GM21447 (cell line): Measurements from ENCODE around the gene ZNF726.
A peak's percentile ranks its signal among the peaks of the same experiment; 100 is the strongest.
"Not testable (repeated sequence)": the region's sequence is repeated elsewhere in the genome, so short reads cannot be mapped to it uniquely, and the experiment has no call there.

ENCODE experiments used
- ATAC-seq: cut with Tn5 transposase; IDR thresholded peaks from one replicate; pipeline ENCODE4 v1.9.1; 2021; ENCODE audit not compliant: unreplicated experiment

ZNF726 gene

GRCh38 chr19:23914402-23915286, at the start of gene ZNF726:
TSS of gene ZNF726 (plus strand) at chr19:23914886. CDS start at chr19:23914995, 109 bp downstream.
- ATAC-seq = peak; percentile 97

DNA sequence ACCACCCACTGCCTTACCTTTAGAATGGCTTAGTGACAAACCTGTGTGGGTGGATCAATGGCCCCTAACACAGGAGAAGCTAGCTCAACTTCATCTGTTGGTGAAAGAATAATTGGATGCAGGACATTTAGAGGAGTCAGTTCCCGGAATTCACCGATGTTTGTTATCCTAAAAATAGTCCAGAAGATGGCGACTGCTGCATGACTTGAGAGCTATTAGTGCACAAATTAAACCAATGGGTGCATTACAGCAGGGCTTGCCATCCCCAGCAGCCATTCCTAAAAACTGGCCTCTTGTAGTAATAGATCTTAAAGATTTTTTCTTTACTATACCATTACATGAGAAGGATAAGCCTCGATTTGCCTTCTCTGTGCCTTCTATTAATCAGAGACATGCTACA, 46.8 kb upstream of the ZNF726 start:
- ATAC-seq = no peak

GRCh38 chr19:23868630-23869029, 46.1 kb upstream of the ZNF726 start:
- ATAC-seq = no peak

- no peak for ATAC-seq
Measured at GRCh38 chr19:23872282-23872919, 42.3 kb upstream of the ZNF726 start.

GRCh38 chr19:23876261-23876660, 38.4 kb upstream of the ZNF726 start:
- ATAC-seq = no peak

DNA sequence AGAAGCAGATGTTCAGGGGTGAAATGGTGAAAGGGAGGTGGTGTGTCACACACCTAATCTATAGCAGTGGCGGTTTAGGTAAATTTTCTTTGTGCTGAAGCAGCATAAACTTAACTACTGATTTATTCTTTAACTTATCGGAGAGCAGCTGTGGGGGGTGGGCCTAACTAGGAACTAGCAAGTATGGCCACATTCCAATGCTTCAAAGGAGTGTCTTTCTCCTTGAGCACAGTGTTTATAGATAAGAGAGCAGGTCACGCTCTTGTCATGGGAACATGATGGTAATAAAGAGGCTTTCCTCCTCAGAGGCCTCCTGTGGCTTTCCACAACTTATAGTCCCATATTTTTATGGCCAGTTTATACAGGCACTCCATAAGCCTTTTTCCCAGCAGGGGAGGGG, 37.9 kb upstream of the ZNF726 start:
- not testable (repeated sequence) for ATAC-seq

- ATAC-seq = no peak
Measured at GRCh38 chr19:23882493-23882892, 32.2 kb upstream of the ZNF726 start.

DNA sequence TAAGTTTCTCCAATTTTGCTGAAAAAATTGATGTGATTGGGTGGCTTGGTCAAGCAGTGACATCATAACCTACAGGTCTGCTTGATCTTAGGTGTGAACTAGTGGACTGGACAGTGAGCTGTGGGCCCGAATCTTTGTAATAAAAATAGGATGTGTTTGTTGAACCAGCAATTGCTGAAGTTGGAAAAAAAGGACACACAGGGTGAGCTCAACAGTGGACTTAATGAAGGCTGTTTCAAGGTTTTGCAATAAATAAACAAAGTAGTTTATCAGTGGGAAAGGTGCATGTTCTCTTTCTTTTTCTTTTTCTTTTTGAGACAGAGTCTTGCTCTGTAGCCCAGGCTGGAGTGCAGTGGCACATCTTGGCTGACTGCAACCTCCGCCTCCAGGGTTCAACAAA, 30.3 kb upstream of the ZNF726 start:
- ATAC-seq = no peak

DNA sequence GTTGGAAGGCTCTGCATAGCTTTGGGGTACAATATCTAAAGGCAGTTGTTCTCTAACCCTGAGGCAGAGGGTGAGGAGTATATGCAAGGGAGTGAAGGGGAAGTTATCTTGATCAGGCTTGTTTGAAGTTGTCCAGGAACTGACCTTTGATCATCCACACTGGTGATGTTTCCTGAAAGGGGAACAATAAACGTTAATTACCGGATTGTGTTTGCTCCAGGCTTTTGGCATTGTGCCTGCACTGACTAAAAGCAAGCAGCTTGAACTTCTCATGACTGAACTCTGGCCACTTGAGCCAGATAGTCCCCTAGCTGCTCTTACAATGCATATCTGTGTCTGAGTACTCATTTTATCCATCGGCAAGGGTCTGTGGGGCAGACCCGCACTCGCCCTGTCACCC, 27.0 kb upstream of the ZNF726 start:
- ATAC-seq = no peak

GRCh38 chr19:23896096-23896495, 18.6 kb upstream of the ZNF726 start:
- ATAC-seq = not testable (repeated sequence)

DNA sequence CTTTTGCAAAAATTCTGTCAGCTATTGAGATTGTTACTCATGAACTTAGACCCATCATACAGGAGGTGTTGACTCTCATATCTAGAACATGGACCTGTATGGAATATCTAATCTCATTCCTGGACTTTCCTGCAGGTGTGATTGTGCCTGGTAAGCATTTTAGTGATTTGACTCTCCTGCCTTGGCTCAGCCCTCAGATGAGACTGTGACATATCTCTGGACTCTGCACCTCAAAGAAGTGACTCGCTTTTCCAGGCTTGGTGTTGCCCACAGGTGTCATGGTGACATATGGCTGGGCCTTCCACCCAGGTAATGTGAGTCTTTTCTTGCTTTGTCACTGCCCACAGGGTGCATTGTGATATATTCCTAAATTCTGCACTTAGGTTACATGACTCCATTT, 17.8 kb upstream of the ZNF726 start:
- no peak for ATAC-seq

- no peak for ATAC-seq
Measured at GRCh38 chr19:23901360-23901759, 13.3 kb upstream of the ZNF726 start.

DNA sequence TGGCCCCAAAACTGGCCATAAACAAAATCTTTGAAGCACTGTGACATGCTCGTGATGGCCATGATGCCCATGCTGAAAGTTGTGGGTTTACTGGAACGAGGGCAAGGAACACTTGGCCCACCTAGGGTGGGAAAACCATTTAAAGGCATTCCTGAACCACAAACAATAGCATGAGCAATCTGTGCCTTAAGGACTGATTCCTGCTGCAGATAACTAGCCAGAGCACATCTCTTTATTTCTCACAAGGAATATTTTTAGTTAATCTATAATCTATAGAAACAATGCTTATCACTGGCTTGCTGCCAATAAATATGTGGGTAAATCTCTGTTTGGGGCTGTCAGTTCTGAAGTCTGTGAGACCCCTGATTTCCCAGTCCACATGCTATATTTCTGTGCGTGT, 10.3 kb upstream of the ZNF726 start:
- ATAC-seq = no peak

DNA sequence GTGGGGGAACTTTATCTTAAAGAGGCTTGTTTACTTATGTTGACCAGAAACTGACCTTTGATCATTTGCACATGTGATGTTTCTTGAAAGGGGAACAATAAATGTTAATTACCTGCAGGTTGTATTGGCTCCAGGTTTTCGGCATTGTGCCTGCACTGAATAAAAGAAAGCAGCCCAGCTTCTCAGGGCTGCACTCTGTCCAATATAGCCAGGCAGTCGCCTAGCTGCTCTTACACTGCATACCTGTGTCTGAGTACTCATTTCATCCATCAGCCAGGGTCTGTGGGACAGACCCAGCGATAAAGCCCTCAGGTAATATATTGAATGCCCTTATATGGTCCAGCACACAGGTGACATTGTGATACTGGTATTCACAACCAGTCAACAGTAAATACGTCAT, 8.9 kb upstream of the ZNF726 start:
- ATAC-seq = no peak

GRCh38 chr19:23906835-23907234, 7.9 kb upstream of the ZNF726 start:
- ATAC-seq = no peak

DNA sequence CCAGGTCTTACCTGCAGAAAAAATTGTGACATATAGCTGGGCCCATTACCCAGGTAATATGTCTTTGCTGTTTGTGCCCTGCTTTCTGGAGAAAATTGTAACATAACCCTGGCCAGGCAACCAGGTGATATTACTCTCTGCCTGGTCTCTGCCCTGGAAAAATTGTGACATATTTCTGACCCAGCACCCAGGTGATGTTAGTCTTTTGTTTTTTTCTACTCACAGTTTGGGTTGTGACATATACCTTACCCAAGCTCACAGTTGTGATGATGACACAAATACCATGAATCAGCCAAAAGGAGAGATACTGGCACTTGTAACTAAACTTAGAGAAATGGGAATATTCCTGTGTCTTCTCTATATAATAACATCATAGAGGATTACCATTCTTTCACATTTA, 6.5 kb upstream of the ZNF726 start:
- no peak for ATAC-seq

DNA sequence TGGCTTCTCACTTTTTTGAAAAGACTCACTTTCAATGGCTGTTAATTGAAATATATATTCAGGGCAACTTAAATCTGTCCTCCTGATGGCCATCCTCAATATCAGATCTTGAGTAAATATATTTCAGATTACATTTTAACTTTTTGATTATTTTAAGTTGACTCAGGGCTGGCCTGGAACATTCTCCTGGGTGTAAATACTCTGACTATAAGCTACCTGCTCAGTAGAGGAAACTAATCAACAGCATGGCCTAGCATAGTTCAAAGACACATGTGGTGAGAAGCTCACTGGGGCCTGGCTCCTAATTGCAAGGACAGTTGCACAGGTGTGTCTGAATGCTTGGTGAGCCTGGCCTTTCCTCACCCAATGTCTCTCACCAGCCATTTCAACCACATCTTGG, 5.5 kb upstream of the ZNF726 start:
- ATAC-seq = no peak

DNA sequence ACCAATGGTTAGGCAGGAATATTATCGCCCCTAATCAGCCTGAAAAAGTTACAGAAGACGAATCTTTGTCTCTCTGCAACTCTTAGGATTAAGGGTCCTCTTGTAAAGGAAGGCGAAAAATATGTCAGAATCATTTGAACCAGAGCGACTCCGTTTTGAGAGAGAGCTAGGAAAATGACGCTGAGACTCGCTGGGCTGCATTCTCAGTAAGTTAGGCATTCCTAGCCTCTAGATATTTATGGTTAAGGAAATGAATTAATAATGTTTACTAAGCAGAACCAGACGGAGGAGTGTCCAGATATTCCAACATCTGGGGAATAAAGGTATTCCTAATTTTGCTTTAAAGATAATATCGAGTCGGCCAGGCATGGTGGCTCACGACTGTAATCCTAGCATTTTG, 755 bp upstream of the ZNF726 start:
- ATAC-seq = no peak

DNA sequence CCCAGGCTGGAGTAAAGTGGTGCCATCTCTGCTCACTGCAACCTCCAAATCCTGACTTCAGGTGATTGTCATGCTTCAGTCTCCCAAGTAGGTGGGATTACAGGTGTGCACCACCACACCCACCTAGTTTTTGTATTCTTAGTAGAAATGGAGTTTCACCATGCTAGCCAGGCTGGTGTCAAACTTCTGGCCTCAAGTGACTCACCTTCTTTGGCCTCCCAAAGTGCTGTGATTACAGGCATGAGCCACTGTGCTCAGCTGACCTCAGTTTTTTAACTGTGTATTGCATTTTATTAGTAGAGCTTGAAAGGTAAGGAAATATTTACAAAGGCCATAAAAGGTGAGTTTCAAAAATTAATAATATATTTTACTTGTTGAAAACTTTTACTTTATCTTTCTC, 2.3 kb downstream of the ZNF726 start:
- ATAC-seq = no peak

DNA sequence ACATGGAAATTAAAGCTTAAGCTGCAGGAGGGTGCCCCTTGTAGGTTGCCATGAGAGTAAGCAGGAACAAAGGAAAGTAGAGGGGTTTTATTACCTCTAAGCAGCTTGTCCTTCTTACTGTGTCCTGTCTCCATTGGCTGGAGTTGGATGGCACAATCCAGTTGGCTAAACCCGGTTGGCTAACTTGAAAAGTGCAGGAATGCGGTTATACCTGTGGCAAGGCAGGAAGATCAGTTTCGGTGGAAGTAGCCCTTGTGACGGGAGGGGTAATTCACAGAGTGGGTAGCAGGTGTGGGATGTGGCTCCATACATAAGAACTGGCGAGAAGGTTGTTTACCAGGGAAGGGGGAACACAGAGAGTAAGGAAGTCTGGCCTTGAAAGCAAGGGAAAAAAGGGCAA, 3.2 kb downstream of the ZNF726 start:
- no peak for ATAC-seq

GRCh38 chr19:23925285-23925684, 10.6 kb downstream of the ZNF726 start:
- no peak for ATAC-seq

DNA sequence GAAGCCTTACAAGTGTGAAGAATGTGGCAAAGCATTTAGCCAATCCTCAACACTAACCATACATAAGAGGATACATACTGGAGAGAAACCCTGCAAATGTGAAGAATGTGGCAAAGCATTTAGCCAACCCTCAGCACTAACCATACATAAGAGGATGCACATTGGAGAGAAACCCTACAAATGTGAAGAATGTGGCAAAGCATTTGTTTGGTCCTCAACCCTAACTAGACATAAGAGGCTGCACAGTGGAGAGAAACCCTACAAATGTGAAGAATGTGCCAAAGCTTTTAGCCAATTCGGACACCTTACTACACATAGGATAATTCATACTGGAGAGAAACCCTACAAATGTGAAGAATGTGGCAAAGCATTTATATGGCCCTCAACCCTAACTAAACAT, 18.2 kb downstream of the ZNF726 start:
- no peak for ATAC-seq
